GM12801 (cell line): ENCODE data around the gene VPS54.

Source experiments
- CTCF ChIP-seq: IDR thresholded peaks from one replicate; pipeline ENCODE4 v1.5.1; 2011; ENCODE audit warnings: control low read depth; ENCODE audit not compliant: insufficient read length; ENCODE audit errors: extremely low read depth

The VPS54 gene

GRCh38 chr2:64012115-64012514 lies 7.1 kb downstream of the VPS54 start:
- TF ChIP-seq CTCF = no peak

- TF ChIP-seq CTCF = no peak
Observed at GRCh38 chr2:64008434-64009009, 10.7 kb downstream of the VPS54 start.

DNA sequence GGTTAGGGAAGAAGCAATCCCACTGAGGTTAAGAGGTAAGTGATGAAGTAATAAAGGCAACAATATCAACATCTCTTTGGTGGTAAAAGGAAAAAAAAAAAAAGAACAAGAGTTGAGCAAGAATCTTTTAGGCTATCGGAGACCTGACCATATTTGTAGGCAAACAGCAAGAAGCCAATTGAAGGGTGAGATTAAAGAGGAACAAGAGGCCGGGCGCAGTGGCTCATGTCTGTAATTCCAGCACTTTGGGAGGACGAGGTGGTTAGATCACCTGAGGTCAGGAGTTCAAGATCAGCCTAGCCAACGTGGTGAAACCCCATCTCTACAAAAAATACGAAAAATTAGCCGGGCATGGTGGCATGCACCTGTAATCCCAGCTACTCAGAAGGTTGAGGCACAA lies 11.3 kb downstream of the VPS54 start:
- TF ChIP-seq CTCF = no peak

- TF ChIP-seq CTCF = no peak
Observed at GRCh38 chr2:64005707-64006356, 13.4 kb downstream of the VPS54 start.

DNA sequence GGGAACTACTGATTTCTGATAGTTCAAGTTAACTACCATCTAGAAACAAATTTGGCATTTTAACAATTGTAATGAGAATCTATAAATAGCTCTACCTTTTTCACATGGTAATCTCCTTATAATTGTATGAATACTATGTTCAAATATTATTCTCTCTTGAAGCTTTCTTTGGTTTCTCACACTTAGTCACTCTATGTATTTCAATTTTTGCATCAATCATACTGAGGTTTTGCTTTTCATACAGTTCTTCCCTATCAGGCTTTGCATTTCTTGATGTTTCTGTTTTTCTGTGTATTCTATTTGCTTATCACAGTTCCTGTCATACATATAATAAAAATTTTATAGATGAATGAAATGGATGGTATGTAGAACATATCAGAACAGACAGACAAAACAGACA lies 16.0 kb downstream of the VPS54 start:
- no peak for TF ChIP-seq CTCF

GRCh38 chr2:64001382-64002101 lies 17.7 kb downstream of the VPS54 start:
- no peak for TF ChIP-seq CTCF

- TF ChIP-seq CTCF = no peak
Observed at GRCh38 chr2:64000630-64001381, 18.4 kb downstream of the VPS54 start.
